Right lobe of liver (tissue), 4 donors: ENCODE data around the gene SPIN2B.

Experiments used
- POLR2A ChIP-seq: fragments of 450-650 bp; IDR thresholded peaks from one replicate; pipeline ENCODE4 v1.6.1; 2017; ENCODE audit warnings: antibody characterized with exemption, mild to moderate bottlenecking
- TF ChIP-seq, protein P1 (sequence below), 4 donors: fragments of 200-600 bp in 3 of 4; fragments of 450-650 bp in 1 of 4; IDR thresholded peaks; one replicate each; pipeline versions ENCODE4 v1.5.1 to v1.8.0; 2016 to 2022; ENCODE audit warnings: antibody characterized with exemption in 4 of 4, mild to moderate bottlenecking in 2 of 4
- donor health status: DM: no; HTN: no; CAD: no.
- donor health status: DM: no; HTN: no; CAD: no.
- donor health status: DM: no; HTN: yes; CAD: no.

DNA sequence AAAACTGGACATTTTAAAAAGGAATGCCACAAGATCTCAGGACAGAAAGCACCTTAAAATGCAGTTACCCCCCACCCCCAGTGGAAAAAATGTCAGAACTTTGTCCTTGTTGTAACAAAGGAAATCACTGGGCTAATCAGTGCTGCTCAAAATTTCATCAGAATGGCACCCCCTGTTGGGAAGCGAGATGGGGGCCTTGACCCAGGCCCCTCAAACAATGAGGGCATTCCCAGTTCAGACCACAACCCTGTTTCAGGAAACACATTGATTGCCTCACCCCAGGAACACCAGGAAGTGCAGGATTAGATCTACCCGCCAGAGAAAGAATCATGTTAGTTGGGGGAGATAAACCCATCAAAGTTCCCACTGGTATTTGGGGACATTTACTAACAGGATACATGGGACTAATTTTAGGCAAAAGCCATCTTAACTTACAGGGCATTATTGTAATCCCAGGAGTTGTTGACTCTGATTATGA is 16.4 kb downstream of the SPIN2B start:
- TF ChIP-seq, protein P1, sequence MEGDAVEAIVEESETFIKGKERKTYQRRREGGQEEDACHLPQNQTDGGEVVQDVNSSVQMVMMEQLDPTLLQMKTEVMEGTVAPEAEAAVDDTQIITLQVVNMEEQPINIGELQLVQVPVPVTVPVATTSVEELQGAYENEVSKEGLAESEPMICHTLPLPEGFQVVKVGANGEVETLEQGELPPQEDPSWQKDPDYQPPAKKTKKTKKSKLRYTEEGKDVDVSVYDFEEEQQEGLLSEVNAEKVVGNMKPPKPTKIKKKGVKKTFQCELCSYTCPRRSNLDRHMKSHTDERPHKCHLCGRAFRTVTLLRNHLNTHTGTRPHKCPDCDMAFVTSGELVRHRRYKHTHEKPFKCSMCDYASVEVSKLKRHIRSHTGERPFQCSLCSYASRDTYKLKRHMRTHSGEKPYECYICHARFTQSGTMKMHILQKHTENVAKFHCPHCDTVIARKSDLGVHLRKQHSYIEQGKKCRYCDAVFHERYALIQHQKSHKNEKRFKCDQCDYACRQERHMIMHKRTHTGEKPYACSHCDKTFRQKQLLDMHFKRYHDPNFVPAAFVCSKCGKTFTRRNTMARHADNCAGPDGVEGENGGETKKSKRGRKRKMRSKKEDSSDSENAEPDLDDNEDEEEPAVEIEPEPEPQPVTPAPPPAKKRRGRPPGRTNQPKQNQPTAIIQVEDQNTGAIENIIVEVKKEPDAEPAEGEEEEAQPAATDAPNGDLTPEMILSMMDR (IDR thresholded peaks at IDR 0.05), result no peak
- TF ChIP-seq POLR2A, result no peak
